GM19328 (cell line): ENCODE measurements around the gene SUMO3.

Experiments used
- ATAC-seq: cut with Tn5 transposase; IDR thresholded peaks from one replicate; pipeline ENCODE4 v1.9.1; 2021; ENCODE audit warnings: mild to moderate bottlenecking, moderate library complexity; ENCODE audit not compliant: unreplicated experiment

Gene SUMO3

GRCh38 chr21:44804762-44805161 lies 13.1 kb downstream of the SUMO3 start:
- no peak for ATAC-seq

- ATAC-seq: no peak
These were observed 14.2 kb downstream of the SUMO3 start for GRCh38 chr21:44803651-44804050.

GRCh38 chr21:44802396-44803153 lies 15.3 kb downstream of the SUMO3 start:
- ATAC-seq: no peak

DNA sequence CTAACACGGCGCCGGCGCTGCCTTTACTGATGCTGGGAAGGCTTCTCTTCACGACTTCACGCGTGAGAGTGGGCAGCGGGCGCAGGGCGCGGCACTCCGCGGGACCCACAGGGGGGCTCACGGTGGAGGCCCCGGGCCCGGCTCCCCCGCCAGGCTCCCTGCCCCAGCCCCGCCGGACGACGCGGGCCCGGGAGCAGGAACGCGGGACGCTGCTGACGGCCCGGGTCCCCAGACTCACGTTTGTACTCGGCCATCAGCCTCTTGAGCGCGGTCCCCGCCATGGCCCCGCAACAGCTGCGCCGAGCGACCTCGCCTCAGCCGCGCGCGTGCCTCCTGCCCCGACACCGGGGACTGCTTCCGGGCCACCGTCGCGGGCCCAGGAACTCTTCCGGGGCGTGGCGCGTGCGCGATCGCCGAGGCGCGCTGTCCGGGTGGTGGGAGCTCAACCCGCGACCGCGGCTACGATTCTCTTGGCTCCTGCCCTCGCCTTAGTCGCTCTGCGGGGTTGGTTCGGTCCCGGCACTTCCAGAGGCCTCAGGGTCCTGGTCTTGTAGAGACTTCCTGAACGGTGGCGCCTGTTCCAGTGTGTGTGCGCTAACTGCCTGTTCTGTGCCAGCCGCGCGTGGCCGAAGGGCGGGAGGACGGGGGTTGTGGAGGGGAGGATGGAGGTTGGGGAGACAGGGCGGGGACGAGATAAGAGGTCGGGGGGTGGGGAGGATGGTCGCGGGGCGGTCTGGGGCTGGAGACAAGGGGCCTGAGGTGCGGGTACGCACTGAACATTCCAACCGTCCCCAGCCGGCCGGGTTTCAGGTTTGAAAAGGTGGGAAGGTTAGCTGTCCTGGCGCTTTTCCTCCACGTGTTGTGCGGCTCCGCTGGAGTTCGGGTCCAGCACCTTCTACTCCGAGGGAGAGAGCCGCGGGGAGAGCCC lies 16.1 kb downstream of the SUMO3 start, which contains the start of gene UBE2G2:
TSS of gene UBE2G2 (minus strand) at position 353 of the 928 bp plus-strand sequence. CDS start at position 281, 72 bp downstream.
- ATAC-seq: peak; percentile 62

DNA sequence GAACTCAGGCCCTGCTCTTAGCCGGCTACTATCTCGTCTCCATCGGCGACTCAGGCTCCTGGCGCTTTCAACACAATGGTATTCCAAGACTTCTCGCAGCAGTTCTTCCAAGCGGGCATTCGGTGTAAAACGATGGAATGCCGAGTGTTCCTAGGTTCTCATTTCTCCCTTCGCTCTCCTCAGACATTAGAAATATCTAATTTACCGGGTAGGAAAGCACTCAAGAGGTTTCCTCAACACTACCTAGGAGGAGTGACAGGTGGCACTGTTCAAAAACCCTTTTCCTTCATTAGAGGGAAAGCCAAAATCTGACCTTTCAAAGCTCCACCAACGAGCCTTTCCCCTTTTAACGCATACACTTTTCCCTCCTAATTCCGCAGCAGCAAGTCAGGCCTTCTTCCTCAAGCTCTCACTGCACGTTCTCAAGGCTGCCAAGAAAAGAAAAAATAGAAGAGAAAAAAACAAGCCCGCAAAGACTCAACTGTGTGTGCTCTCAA lies 16.8 kb downstream of the SUMO3 start:
- no peak for ATAC-seq

- ATAC-seq: no peak
These were observed 17.8 kb downstream of the SUMO3 start for GRCh38 chr21:44800103-44800502.

DNA sequence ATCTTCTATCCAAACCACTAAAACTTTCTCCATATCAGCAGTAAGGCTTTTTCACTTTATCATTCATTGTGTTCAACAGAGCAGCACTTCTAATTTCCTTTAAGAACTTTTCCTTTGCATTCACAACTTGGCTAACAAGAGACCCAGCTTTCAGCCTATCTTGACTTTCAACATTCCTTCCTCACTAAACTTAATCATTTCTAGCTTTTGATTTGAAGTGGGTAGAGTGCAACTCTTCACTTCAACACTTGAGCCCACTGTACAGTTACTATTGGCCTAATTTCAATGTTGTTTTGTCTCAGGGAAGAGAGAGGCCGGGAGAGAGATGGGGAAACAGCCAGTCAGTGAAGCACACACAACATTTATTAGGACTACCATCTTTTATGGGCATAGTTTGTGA lies 18.2 kb downstream of the SUMO3 start:
- ATAC-seq: no peak

DNA sequence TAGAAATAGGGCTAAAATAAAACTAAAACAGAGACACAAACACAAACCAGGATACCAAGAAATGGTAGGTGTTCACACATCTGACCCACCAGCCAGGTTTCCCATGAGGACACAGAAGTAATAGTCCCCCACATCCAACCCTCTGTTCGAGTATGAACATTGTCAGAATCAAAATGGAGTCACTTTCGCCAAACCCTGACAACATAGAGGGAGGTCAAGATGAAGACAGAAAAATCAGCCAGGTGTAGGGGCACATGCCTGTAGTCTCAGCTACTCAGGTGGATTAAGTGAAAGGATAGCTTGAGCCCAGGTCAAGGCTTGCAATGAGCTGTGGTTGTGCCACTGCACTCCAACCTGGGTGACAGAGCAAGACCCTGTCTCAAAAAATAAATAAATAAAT lies 20.1 kb downstream of the SUMO3 start:
- no peak for ATAC-seq

- no peak for ATAC-seq
These were observed 22.5 kb downstream of the SUMO3 start for GRCh38 chr21:44795342-44795741.

- no peak for ATAC-seq
These were observed 24.1 kb downstream of the SUMO3 start for GRCh38 chr21:44793592-44794374.

GRCh38 chr21:44792702-44793591 lies 24.9 kb downstream of the SUMO3 start:
- ATAC-seq: no peak

GRCh38 chr21:44791993-44792392 lies 25.9 kb downstream of the SUMO3 start:
- ATAC-seq: no peak

DNA sequence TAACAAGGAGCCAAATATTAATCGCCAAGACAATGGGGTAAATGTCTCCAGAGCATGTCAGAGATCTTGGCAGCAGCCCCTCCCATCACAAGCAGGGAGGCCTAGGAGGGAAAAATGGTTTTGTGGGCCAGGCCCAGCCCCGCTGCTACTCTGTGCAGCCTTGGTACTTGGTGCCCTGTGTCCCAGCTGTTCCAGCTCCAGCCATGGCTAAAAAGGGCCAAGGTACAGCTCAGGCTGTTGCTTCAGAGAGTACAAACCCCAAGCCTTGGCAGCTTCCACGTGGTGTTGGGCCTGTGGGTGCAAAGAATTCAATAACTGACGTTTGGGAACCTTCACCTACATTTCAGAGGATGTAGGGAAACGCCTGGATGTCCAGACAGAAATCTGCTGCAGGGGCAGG lies 26.6 kb downstream of the SUMO3 start:
- no peak for ATAC-seq

DNA sequence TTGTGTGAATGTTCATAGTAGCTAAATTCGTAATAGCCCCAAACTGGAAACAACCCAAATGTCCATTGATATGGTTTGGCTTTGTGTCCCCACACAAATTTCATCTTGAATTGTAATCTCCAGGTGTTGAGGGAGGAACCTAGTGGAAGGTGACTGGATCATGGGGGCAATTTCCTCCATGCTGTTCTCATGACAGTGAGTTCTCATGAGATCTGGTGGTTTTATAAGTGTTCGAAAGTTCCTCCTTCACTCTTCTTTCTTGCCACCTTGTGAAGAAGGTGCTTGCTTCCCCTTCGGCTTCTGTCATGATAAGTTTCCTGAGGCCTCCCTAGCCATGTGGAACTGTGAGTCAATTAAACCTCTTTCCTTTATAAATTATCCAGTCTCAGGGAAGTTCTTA lies 27.5 kb downstream of the SUMO3 start:
- ATAC-seq: no peak

- ATAC-seq: no peak
These were observed 28.0 kb downstream of the SUMO3 start for GRCh38 chr21:44789880-44790279.

DNA sequence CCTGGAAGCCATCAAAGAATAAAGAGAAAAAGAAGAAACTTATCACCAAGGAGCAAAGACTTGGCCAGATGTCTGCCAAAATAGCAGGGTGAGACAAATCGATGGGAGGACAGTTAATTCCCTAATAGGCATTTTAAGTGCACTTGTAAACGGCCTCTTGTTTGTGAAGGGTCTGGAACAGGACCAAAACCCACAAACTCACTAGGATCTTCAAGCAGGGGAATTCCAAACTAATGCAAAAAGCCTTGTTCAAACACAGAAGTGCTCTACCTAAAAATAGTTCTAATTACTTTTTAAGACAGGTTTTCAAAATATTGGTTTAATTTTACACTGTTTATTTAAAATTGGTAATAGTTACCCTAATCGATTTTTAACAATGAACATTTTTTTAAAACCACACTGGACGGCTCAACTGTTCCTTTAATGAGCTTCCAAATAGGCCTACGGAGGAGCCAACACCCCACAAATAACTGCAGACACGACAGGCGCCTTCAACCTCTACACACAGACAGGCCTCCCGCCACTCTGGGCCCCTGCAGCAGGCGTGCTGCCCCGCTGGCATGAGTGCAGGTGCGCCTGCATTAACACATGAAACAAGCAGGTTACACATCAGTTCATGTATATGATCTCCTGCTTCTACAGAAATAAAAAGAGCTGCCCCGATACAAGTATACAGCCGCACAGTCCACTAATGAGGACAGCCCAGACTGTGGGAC lies 32.1 kb downstream of the SUMO3 start:
- no peak for ATAC-seq

GRCh38 chr21:44784810-44785209 lies 33.1 kb downstream of the SUMO3 start:
- no peak for ATAC-seq

- ATAC-seq: no peak
These were observed 34.7 kb downstream of the SUMO3 start for GRCh38 chr21:44783020-44783696.
